Measurements from ENCODE around the gene DPRX. TPM values are rescaled to one million over a fixed set of nuclear protein-coding genes. Genes with fewer than 3 reads are reported as not detected.

Gene DPRX
- total RNA-seq, 2 donors from 2014 or later: not detected

Small RNA genes within 50 kb of the gene (microRNA-seq; reads per million reads assigned to microRNA genes)
- 0.65 to 0.78 reads per million in 2 donors for gene MIR1323 (ENCODE audit: borderline microRNAs expressed in 2 of 2)
- 0.32 to 0.52 reads per million in 2 donors for gene MIR498 (ENCODE audit: borderline microRNAs expressed in 2 of 2)
- 0 reads per million in 2 donors for gene MIR512-1 (ENCODE audit: borderline microRNAs expressed in 2 of 2)
- 0 reads per million in 2 donors for gene MIR512-2 (ENCODE audit: borderline microRNAs expressed in 2 of 2)
- 0 reads per million in 2 donors for gene MIR515-1 (ENCODE audit: borderline microRNAs expressed in 2 of 2)
- gene MIR515-2 (ENCODE audit: borderline microRNAs expressed in 2 of 2): 0 reads per million in 2 donors
- 0.26 to 0.97 reads per million in 2 donors for gene MIR519C (ENCODE audit: borderline microRNAs expressed in 2 of 2)
- gene MIR519E (ENCODE audit: borderline microRNAs expressed in 2 of 2): 0 reads per million in 2 donors
- gene MIR520E (ENCODE audit: borderline microRNAs expressed in 2 of 2): 0.26 to 0.65 reads per million in 2 donors
- gene MIR520F (ENCODE audit: borderline microRNAs expressed in 2 of 2): 2.1 to 2.3 reads per million in 2 donors

Other genes starting within 250 kb of the DPRX start
- 10 to 100 TPM in 1 of 2 donors, 1 to 10 TPM in 1; 9.3 to 10.6 TPM for gene ZNF765, start 236.8 kb upstream of the DPRX start, total RNA-seq
- 1 to 10 TPM; 9.6 to 9.9 TPM for gene ZNF761, start 200.0 kb upstream of the DPRX start, total RNA-seq
- gene ZNF813, start 164.3 kb upstream of the DPRX start, total RNA-seq: 1 to 10 TPM; 2.5 to 2.9 TPM
- gene ZNF331, start 93.9 kb upstream of the DPRX start, total RNA-seq: 10 to 100 TPM; 21.5 to 45.7 TPM
- gene NLRP12, start 192.3 kb downstream of the DPRX start, total RNA-seq: 1 to 10 TPM; 1.8 to 2.0 TPM
- gene MYADM, start 235.9 kb downstream of the DPRX start, total RNA-seq: 100 to 1,000 TPM; 360 to 372 TPM

All from posterior vena cava (tissue), 2 donors.